Activated T-helper 1 cell treated with anti-CD3 and anti-CD28 coated beads, Interleukin-2, amount 50 U/mL, for 16 hours (primary cell): ENCODE results near the gene CERK.

Experiments
- DNase-seq, 2 donors: peaks; one replicate each; pipeline ENCODE4 v3.0.0-alpha.2; 2020; ENCODE audit warnings: low read depth in 1 of 2, low spot score in 1 of 2

Gene CERK

GRCh38 chr22:46678785-46679700 is 59.0 kb downstream of the CERK start:
- no peak for DNase-seq

GRCh38 chr22:46678003-46678657 is 59.9 kb downstream of the CERK start:
- no peak for DNase-seq

- DNase-seq, result no peak
Observed at GRCh38 chr22:46677323-46678002, 60.6 kb downstream of the CERK start.

GRCh38 chr22:46676881-46677280 is 61.2 kb downstream of the CERK start:
- no peak for DNase-seq

GRCh38 chr22:46676479-46676878 is 61.6 kb downstream of the CERK start:
- DNase-seq, result no peak

GRCh38 chr22:46675938-46676337 is 62.1 kb downstream of the CERK start:
- DNase-seq, result no peak

- no peak for DNase-seq
Observed at GRCh38 chr22:46675479-46675878, 62.6 kb downstream of the CERK start.

- DNase-seq, result no peak
Observed at GRCh38 chr22:46674906-46675305, 63.1 kb downstream of the CERK start.

GRCh38 chr22:46674367-46674781 is 63.7 kb downstream of the CERK start:
- DNase-seq, result peak; percentile 64 to 76

- no peak for DNase-seq
Observed at GRCh38 chr22:46673662-46674236, 64.3 kb downstream of the CERK start.

- no peak for DNase-seq
Observed at GRCh38 chr22:46673205-46673604, 64.8 kb downstream of the CERK start.

- DNase-seq, result no peak
Observed at GRCh38 chr22:46672731-46673130, 65.3 kb downstream of the CERK start.

GRCh38 chr22:46671824-46672432 is 66.1 kb downstream of the CERK start:
- DNase-seq, result no peak

- DNase-seq, result no peak
Observed at GRCh38 chr22:46669201-46669600, 68.9 kb downstream of the CERK start.

GRCh38 chr22:46668116-46668515 is 69.9 kb downstream of the CERK start:
- DNase-seq, result no peak

GRCh38 chr22:46667245-46667623 is 70.8 kb downstream of the CERK start:
- no peak for DNase-seq

- DNase-seq, result no peak
Observed at GRCh38 chr22:46666577-46667244, 71.3 kb downstream of the CERK start.

- DNase-seq, result no peak
Observed at GRCh38 chr22:46665751-46666280, 72.2 kb downstream of the CERK start.

- no peak for DNase-seq
Observed at GRCh38 chr22:46665151-46665695, 72.8 kb downstream of the CERK start.

- DNase-seq, result no peak
Observed at GRCh38 chr22:46664301-46664855, 73.7 kb downstream of the CERK start.
